AG08396 (cell line): ENCODE measurements around the gene PTPN21.
A peak's percentile ranks its signal among the peaks of the same experiment; 100 is the strongest.

Experiments used
- DNase-seq: peaks from one replicate; pipeline ENCODE4 v3.0.0; 2012; ENCODE audit warnings: low spot score, mixed read lengths

The PTPN21 gene

DNA sequence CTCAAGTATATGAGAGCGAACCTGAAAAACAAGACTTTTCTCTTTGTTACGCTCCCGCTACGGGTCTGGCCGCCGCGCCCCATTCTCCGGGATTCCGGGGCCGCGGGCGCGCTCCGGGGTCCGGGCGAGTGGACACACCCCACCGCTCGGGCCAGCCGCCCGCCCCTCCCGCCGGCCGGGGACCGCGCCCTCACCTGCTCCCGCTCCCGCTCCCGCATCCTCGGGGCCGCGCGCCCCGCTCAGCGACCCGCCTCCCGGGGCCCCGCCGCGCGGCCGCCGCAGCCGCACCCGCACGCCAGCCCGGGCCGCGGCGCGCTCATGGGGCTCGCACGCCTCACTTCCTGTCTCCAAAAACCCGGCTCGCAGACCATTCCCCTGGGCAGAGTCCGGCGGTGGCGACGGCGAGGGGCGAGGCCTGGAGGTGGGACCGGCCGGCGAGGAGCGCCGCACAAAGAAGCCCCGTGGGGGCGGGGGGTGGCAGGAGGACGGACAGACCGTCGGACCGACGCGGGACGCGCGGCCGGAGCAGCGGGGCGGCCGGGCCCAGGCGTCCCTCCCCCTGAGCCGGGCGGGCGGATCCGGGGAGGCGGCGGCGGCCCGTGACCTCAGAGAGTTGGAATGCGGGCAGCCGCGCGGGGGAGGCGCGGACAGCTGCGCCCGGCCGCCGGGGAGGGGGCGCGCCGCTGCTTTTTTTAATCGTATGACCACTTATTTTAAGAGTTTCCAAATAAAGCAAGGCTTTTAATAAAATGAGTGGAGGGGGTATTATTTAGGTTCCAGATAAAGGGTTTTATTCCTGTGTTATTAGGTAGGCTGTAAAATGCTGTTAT, at the start of gene PTPN21:
Gene PTPN21, minus strand, starts transcription at position 551 of the 830 bp plus-strand sequence. CDS start 4,590 bp downstream, outside the sequence.
- peak; percentile 94 for DNase-seq

DNA sequence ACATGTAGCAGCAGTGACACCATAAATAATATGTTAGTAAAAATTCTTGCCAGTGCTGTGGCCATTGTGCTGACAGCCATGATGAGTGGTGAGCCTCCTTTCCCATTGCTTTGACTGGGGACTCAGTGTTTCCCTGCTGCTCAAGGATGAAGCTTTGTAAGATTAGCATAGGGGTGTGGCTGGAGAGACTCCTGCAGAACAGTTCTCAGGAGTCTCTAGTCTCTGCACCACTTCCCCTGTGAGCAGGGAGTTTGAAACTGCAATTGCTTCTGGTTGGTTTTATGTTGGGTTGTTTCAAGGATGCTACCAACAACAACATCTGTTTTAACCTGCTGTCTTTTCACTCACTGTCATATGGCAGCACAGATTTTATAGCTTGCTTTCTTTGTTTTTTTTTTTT, 49.4 kb upstream of the PTPN21 start:
- DNase-seq: no peak

- no peak for DNase-seq
Observed at GRCh38 chr14:88599761-88600439, 45.1 kb upstream of the PTPN21 start.

- DNase-seq: no peak
Observed at GRCh38 chr14:88599326-88599725, 44.5 kb upstream of the PTPN21 start.

DNA sequence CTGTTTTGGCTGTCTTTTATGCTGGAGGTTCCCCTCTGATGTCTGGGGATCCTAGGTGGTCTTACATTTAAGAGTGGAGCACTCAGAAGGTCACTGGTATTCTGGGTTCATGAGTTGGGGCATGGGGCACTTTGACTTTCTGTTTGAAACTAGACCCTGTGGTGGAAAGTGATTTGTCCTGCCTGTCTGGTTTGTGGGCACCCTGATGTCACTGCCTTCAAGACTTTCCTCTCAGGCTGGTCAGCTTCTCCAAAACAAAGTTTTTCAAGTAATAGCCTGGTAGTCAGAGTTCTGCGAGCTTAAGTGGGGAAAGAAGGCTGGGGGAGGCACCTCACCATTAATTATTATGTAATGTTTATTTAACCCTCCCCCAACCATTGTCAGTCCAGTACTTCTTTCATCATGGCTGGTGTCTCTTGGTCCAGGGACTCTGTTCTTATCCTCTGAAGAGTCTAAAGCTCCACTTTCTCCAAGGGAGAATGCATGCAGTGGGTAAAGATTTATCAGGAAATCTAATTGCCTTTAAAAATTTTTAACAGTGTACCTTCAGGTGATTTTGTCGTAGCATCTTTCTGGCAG, 43.4 kb upstream of the PTPN21 start:
- DNase-seq: no peak

DNA sequence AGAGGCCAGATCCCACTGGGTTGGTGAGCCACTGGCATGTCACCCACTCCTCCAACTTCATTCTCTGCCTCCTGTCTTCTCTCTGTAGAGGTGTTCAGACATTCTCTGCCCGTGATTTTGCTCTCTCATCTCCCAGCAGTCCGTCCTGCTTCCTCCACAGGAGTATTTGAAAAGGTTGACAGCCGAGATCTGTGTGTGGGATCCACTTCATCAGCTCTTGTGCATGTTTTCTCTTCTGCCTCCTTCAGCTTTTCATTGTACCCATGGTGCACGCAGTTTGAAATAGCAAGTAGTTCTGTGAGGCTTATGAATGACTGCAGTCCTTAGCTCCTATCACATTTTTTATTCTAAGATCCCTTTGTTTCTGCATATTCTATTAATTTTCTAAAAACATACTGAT, 42.8 kb upstream of the PTPN21 start:
- DNase-seq: no peak

DNA sequence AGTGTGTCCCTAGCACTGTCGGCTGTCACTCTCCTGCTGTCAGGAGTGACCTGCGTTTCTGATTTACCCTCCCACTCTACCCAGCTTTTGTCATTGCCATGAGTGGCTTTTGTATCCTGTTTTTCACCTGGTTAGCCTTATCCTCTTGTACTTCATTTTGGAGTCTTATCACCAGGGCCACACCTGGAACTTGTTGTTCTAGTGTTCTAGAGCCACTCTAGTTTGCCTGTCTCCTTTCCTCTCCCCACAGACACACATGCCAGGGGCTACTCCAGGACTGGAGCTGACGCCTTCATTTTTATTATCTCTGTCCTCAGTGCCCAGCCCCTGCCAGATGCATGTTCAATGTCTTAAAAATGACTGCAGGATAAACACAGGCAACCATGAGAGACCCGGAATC, 42.2 kb upstream of the PTPN21 start:
- no peak for DNase-seq

DNA sequence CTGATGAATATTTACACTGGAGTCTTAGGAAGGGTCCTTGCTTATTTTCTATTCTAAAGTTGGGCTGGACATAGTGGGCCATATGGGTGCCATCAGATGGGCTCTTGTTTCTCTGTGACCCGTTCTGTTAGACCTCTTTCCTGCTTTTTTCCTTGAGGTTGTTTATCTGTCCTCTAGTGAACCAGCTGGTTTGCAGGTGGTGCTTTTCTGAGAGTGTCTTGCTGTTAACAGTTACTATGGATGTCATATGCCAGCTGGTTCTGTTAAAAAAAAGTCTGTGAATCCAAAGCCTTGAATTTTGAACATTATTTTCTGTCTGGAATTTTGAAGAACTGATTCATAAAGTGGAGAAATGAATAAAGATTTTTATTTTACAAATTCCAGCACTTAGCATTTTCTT, 37.2 kb upstream of the PTPN21 start:
- no peak for DNase-seq

GRCh38 chr14:88590173-88590572, 35.4 kb upstream of the PTPN21 start:
- DNase-seq: no peak

- no peak for DNase-seq
Observed at GRCh38 chr14:88588081-88588480, 33.3 kb upstream of the PTPN21 start.

- DNase-seq: no peak
Observed at GRCh38 chr14:88584451-88584850, 29.6 kb upstream of the PTPN21 start.

GRCh38 chr14:88576222-88576621, 21.4 kb upstream of the PTPN21 start:
- DNase-seq: no peak

DNA sequence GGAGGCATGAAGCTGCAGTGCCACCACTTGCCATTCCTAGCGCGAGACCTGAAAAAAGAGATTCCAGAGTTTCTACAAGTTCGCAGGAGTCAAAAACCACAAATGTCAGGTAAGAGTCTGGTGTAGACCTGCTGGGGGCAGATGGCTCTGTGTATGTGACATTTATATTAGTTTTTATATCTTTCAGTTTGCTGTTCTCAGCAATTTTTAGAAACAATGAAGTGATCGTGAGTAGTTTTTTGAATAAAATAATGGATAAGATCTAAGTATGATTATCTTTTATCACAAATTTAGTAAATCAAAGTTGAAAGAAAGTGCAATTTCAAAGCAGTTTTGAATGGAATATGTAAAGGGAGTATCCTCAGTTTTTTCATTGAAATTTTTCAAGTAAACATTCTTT, 17.3 kb upstream of the PTPN21 start:
- no peak for DNase-seq

GRCh38 chr14:88568196-88568595, 13.4 kb upstream of the PTPN21 start:
- DNase-seq: no peak

GRCh38 chr14:88565427-88565826, 10.6 kb upstream of the PTPN21 start:
- no peak for DNase-seq

GRCh38 chr14:88563845-88564244, 9.0 kb upstream of the PTPN21 start:
- no peak for DNase-seq

DNA sequence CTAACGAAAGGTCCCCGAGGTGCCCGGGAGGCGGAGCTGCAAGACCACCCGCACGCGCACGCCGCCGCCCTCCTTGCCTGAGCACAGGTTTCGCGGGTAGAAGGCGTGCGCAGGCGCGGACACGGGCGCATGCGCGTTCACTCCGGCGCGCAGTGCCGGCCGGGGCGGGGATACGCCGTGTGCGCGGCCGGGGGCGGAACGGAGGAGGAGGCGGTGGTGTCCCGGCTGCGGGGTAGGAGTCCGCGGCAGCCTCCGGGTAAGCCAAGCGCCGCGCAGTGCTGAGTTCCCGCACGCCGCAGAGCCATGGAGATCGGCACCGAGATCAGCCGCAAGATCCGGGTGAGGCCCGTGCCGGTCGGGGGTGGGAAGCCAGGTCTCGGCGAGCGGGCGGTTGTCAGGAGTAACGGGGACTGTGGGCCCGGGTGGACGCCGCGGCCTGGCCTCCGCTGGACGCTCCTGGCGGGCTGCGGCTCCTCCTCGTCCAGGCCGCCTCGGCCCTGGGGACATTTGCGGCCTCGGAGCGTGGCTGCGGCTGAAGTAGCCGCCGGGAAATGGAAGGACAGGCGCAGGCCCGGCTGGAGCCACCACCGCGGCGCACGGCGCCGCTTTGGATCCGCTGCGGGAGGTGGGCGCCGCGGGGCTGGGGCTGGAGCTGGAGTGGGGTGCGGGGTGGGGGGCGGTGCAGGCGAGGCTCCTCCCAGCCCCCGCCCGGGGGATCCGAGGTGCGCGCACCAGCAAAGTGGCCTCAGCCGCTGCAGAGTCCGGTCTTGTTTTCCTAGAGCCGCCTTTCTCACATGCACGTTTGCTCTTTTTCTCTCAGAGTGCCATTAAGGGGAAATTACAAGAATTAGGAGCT, 8.3 kb upstream of the PTPN21 start, which contains the start of gene ZC3H14:
Gene ZC3H14, plus strand, starts transcription at position 207 of the 856 bp plus-strand sequence. Its CDS starts 97 bp downstream, at position 304.
- peak; percentile 97 for DNase-seq

DNA sequence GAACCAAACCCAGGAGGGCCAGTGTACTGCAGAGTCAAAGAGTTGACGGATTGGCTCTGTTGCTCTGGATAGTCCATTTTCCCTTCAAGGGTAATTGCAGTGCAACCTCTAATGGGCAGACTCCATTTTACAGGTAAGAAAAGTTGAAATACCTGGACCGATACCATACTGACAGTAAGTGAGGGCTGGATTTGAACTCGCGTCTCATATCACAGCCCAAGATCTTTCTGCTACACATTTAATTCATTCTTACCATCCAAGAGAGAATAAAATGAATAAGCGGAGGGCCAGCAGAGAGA, 7.7 kb upstream of the PTPN21 start:
- DNase-seq: no peak

DNA sequence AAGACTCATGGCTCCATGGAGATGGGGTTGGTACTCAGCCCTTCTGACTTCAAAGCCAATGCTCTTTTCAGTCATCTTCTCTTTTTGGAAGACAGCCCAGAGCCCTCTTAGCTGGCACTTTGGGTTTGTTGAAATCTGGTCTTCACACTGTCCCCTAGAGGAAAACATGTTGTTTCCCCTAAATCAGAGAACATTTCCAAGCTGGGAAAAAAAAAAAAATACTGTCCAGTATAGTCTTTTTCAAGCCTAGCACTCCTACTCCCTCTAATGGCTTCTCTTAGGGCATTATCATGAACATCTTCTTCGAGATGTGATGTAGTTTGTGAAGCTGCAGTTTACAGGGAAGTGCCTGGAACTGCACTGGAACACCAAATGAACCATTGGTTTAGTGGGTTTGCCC, 5.0 kb upstream of the PTPN21 start:
- DNase-seq: peak; percentile 53

GRCh38 chr14:88556581-88556980, 1.8 kb upstream of the PTPN21 start:
- peak; percentile 13 for DNase-seq

GRCh38 chr14:88553886-88554456, 836 bp downstream of the PTPN21 start:
- no peak for DNase-seq

DNA sequence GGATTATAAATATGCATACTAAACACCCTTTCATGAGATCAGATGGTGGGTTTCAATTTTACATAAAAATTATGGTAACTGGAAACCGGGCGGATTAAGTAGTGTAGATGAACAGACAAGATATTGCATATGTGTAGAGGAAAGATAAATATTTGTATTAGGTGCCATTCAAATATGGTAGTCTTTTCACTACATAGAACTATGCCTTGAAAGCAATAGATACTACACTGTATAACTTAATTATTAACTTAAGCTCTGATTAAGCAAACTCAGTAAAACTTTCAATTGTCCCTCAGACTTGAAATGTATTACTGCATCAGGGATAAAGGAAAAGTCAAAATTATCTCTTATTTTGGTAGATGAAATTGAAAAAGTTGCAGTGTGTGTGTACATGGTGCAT, 1.9 kb downstream of the PTPN21 start:
- DNase-seq: no peak
